CD4-positive, alpha-beta T cell treated with Interleukin-17A for 1 hour (primary cell): ENCODE results near the gene PATL1.
A peak's percentile ranks its signal among the peaks of the same experiment; 100 is the strongest.
"Not testable (repeated sequence)": the region's sequence is repeated elsewhere in the genome, so short reads cannot be mapped to it uniquely, and the experiment has no call there.

ENCODE experiments used
- DNase-seq: peaks from one replicate; pipeline ENCODE4 v3.0.0-alpha.2; 2020

Gene PATL1, protein sequence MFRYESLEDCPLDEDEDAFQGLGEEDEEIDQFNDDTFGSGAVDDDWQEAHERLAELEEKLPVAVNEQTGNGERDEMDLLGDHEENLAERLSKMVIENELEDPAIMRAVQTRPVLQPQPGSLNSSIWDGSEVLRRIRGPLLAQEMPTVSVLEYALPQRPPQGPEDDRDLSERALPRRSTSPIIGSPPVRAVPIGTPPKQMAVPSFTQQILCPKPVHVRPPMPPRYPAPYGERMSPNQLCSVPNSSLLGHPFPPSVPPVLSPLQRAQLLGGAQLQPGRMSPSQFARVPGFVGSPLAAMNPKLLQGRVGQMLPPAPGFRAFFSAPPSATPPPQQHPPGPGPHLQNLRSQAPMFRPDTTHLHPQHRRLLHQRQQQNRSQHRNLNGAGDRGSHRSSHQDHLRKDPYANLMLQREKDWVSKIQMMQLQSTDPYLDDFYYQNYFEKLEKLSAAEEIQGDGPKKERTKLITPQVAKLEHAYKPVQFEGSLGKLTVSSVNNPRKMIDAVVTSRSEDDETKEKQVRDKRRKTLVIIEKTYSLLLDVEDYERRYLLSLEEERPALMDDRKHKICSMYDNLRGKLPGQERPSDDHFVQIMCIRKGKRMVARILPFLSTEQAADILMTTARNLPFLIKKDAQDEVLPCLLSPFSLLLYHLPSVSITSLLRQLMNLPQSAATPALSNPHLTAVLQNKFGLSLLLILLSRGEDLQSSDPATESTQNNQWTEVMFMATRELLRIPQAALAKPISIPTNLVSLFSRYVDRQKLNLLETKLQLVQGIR

DNA sequence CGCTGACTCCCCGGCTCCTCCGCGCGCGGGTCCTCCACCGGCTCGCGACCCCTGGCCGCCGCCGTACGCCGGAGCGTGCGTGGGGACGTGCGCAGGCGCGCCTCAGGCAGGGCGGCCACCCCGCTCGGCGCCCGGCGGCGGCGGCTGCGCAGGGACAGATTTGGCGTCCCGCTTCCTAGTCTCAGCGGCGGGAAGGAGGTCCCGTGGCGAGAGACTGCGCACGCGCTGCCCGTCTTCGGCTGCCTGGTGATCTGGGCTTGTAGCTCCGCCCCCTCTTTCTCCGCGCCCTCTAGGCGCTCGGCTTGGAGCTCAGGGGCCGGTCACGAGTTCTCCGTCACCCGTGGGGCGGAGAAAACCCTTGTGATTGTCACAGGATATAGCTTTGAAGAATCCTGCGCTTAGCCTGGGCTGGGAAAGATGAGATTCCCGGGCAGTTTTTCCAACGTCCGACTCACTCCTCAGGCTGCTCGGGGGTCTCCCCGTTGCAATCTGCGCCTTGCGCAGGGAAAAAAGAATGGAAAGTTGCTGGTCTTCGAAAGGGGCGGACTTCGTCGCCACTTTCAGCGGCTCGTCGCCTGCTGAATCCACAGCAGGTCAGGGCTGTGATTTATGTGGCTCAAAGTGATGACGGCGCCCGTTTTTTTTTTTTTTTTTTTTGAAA is at the start of gene PATL1:
Gene PATL1 (minus strand): TSS at position 88 of the 661 bp plus-strand sequence. CDS start 142 bp downstream, outside the sequence.
- DNase-seq: peak; percentile 99

DNA sequence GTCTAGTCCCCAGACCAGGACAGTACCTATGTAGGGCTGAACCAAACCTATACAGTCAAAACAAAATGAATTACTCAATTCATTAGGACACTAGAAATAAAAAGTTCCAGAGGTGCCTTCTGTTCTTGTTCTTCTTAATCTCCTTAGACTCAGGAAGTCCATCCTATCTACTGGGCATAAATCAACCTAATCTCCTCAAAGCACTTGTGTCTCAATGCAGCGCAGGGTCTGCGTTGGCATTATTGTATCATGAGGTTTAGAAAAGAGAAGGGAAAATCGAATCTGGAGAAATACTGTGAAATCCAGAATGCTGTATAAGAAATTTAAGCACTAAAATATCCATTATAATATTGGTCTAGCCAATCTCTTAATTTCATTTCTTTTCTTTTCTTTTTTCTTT is 47.2 kb upstream of the PATL1 start:
- no peak for DNase-seq

DNA sequence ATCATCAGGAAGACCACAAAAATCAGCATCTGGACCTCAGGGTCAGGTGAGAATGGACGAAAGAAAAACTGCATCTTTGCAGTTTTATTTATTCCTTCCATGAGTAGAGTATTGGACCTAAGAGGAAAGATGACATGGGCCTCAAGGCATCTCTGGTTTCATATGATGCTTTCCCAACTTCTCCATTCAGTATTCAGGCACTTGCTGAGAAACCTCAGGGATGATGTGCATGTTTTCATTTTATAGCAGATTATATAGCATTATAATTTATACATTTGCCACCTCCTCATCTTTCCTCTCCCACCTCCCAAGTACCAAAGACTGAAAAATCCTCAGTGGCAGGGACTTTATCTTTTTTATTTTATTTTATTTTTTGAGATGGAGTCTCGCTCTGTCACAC is 44.9 kb upstream of the PATL1 start, which contains the start of gene OR10V1:
Gene OR10V1 (minus strand): TSS at position 101 of the 400 bp plus-strand sequence. CDS start 0 bp downstream, at position 101.
- no peak for DNase-seq

DNA sequence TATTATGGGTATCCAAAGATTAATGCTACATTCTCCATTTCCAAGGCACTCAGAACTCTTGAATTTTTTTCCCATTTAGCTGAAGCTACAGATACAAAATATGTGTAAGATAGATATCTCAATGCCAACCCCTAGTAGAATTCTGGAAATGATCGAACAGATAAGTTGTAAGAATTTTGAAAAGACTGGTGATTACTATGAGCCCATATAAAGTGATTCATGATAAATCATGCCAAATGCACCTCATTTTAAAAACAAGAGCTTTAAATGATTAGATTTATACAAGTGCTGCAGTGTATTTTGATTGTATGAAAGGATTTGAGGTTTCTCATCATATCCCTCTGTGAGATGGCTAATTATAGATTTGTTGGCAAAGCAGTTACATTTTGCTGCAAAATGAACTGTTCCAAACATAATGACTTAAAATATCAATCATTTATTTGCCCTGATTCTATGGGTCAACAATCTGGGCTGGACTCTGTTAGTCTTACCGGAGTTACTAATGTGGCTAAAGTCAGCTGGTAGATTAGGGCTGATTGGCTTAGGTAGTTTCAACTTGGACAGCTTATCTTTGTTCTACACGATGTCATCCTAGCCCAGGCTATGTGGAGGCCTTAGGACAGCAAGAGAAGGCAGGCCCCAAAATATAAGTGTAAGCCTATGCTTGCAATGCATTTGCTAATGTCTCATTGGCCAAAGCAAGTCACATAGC is 41.5 kb upstream of the PATL1 start:
- DNase-seq: no peak

DNA sequence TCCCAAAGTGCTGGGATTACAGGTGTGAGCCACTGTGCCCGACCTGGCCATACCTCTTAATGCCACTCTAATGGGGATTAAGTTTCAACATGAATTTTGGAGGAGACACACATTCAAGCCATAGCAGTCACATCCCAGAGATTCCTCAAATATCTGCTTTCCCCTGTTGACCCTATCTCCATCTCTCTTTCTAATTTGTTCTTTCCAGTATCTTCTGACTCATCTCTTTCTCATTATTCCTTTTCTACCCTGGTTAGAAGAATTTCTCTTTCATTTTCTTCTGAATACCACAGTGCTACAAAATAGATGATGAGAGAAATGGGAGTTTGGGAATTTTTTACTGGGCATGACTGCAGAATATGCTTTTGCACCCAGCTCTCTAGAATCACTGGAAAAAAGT is 39.7 kb upstream of the PATL1 start:
- no peak for DNase-seq

DNA sequence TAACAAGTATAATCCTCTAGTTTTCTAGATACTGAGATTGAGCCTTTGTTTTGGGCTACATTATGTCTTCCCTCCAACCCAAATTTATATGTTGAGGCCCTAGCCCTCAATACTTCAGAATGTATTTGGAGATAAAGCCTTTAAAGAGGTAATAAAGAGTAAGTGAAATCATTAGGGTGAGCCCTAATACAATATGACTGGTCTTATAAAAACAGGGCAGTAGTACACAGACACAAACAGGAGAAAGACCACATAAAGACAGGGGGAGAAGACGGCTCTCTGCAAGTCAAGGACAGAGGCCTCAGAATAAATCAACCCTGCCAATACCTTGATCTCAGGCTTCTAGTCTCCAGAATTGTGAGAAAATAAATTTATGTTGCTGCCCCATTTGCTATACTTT is 38.5 kb upstream of the PATL1 start:
- DNase-seq: no peak

DNA sequence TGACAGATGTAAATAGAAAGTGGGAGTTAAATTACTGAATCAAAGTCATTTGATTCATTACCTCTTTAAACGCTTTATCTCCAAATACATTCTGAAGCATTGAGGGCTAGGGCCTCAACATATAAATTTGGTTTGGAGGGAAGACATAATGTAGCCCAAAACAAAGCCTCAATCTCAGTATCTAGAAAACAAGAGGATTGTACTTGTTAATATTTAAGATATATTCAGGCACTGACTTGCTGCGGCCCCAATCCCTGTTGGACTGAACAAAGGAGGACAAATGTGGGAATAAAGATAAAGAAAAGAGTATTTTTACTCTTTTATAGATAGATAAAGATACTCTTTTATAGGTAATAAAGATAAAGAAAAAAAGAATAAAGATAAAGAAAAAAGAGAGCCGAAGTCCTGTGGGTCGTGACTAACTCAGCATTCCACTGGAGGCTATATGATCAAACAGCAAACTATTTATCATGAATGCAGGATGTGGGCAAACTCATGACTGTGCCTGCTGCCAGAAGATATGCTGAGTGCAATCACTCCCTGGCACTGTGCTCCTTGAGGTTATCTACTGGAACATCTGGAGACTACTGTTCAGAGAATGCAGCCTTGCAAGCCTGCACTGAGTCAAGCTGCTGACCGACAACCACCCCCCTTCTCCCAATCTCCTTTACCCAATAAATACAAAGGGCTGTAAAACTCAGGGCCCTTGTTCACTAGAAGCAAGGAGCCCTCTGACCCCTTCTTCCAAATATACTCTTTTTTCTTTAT is 37.9 kb upstream of the PATL1 start:
- no peak for DNase-seq

DNA sequence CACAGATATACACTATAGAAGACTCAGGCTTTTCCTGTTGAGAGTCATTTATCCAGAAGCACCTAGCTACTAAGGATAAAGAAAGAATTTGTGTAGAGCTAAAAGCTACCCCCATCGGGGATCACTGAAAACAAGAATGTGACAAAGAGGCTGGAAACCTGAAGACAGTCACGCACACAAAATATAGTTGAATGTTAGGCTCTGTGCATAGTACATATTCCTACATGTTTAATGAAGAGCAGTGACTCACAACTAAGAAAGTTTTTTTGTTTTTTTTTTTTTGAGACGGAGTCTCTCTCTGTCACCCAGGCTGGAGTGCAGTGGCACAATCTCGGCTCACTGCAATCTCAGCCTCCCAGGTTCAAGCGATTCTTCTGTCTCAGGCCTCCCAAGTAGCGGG is 36.5 kb upstream of the PATL1 start:
- DNase-seq: no peak

DNA sequence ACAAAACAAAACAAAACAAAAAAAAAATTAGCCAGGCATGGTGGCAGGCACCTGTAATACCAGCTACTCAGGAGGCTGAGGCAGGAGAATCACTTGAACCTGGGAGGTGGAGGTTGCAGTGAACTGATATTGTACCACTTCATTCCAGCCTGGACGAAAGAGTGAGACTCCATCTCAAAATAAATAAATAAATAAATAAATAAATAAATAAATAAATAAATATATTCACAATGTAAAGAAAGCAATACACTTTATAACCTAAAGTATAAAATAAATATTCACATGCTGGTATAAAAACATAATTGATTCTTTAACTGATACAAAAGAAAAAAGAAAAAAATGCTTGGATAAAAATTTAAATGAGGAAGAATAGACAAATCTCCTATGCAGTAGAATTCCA is 34.7 kb upstream of the PATL1 start:
- DNase-seq: not testable (repeated sequence)

DNA sequence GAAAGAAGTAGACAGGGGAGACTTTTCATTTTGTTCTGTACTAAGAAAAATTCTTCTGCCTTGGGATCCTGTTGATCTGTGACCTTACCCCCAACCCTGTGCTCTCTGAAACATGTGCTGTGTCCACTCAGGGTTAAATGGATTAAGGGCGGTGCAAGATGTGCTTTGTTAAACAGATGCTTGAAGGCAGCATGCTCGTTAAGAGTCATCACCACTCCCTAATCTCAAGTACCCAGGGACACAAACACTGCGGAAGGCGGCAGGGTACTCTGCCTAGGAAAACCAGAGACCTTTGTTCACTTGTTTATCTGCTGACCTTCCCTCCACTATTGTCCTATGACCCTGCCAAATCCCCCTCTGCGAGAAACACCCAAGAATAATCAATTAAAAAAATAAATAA is 31.3 kb upstream of the PATL1 start:
- DNase-seq: not testable (repeated sequence)

DNA sequence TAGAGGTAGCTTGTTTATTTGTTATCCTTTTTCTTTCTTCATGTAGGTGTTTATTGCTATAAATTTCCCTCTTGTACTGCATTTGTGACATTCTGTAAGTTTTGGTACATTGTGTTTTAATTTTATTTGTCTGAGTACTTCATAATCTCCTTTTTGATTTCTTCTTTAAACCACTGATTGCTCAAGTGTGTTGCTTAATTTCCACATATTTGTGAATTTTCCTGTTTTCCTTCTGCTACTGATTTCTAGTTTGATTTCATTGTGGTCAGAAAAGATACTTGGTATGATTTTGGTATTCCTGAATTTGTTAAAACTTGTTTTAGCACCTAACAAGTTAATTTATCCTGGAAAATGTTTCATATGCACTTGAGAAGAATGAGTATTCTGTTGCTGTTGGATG is 29.7 kb upstream of the PATL1 start:
- no peak for DNase-seq

DNA sequence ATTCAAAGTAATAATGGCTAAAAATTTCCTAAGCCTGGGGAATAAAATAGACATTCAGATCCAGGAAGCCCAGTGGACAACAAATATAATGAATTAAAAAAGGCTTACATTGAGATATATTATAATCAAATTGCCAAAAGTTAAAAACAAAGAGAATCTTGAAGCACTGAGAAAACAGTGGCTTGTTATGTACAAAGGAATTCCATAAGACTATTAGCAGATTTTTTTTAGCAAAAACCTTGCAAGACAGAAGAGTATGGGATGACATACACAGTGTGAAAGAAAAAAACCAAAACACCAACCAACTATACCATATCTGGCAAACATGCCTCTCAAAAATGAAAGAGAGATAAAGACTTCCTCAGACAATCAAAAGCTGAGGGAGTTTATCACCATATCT is 24.1 kb upstream of the PATL1 start:
- DNase-seq: no peak

DNA sequence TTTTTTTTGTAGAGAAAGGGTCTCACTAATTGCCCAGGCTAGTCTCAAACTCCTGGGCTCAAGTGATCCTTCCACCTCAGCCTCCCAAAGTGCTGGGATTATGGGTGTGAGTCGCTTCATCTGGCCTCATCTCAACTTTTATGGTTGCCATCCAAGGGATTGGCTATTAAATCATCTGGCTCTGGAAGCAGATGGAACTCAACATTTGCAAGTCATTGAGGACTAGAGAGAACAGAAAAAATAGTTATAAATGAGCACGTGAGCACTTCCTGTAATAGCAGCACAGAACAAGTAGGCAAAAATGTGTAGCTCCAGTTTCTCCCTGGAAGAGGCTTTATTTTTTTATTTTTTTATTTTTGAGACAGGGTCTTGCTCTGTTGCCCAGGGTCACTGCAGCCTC is 22.3 kb upstream of the PATL1 start:
- no peak for DNase-seq

DNA sequence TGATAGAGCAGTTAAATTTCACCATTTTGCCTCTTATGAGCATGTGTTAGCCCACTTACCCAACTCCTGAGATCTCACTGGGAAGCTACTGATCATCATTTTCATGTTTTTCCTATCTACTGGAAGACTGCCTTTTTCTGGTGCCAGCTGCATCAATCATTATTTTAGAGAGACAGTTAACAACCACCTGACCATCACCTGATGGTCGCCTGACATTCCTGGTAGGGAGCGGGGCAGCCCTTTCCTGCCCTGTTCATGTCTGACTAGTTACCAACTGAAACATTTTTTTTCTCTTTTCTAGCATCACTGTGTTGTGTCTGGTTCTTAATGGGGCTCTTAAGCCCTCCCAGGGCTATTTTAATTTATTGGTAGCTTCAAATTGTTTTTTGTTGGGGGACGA is 20.2 kb upstream of the PATL1 start:
- DNase-seq: no peak

DNA sequence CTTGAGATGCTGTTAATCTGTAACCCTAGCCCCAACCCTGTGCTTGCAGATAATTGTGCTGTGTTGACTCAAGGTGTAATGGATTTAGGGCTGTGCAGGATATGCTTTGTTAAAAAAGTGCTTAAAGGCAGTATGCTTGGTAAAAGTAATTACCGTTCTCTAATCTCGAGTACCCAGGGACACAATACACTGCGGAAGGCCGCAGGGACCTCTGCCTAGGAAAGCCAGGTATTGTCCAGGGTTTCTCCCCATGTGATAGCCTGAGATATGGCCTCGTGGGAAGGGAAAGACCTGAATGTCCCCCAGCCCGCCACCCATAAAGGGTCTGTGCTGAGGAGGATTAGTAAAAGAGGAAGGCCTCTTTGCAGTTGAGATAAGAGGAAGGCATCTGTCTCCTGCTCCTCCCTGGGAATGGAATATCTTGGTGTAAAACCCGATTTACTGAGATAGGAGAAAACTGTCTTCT is 12.5 kb upstream of the PATL1 start:
- not testable (repeated sequence) for DNase-seq

DNA sequence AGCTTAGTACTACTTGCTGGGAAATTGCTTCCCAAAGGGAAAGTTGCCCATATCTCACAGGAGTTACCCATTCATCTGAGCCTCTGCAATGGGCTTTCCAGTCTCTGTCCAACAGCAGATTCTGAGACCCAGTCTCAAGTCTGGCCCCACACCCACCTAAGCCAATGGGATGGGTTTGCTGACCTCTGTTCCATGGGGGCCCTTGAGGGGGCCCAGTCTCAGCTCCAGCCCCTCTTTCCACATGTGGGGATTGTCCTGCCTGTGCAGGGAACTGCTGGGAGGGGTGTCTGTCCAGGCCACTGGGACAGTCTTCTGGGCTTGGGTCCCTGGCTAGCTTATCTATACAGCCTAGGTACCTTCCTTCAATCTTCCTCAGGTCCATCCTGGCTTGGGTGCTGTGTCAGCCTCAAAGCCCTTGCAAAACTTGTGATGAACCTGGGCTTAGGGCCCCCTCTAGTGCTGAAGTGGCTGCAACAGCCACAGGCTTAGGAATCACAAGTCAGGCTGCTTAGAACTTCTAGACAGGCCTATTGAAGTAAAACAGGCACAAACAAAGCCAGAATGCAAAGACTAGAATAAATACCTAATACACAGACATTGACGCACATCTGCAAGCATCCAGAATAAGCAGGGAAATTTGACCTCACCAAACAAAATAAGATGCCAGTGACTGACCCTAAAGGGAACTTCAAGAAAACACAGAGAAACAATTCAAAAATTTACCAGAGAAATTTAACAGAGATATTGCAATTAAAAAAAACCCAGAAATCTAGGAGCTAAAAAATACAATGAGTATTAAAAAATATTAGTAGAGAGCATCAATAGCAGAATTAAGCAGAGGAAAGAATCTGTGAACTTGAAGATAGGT is 11.7 kb upstream of the PATL1 start:
- peak; percentile 71 for DNase-seq

DNA sequence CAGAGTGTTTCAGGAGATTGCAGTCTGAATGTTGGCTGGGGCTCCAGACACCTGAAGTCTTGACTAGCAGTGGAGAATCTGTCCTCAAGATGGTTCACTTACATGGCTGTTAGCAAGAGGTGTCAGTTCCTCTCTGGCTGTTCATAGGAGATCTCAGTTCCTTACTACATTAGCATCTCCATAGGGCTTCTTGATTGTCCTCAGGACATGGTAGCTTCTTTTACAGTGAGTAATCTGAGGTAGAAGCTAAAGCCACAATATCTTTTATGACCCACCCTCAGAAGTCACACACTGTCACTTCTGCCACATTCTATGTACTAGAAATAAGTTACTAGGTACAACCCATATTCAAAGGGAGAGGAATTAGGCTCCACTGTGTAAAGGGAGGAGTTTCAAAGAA is 10.5 kb upstream of the PATL1 start:
- DNase-seq: no peak

DNA sequence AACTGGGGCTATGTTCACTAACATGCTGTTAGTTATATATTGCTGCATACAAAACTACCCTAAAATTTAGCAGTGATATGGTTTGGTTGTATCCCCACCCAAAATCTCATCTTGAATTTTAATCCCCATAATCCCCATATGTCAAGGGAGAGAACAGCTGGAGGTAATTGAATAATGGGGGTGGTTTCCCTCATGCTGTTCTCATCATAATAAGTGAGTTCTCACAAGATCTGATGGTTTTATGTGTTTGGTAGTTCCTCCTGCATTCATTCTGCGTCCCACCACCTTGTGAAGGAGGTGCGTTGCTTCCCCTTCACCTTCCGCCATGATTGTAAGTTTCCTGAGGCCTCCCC is 10.0 kb upstream of the PATL1 start:
- no peak for DNase-seq

DNA sequence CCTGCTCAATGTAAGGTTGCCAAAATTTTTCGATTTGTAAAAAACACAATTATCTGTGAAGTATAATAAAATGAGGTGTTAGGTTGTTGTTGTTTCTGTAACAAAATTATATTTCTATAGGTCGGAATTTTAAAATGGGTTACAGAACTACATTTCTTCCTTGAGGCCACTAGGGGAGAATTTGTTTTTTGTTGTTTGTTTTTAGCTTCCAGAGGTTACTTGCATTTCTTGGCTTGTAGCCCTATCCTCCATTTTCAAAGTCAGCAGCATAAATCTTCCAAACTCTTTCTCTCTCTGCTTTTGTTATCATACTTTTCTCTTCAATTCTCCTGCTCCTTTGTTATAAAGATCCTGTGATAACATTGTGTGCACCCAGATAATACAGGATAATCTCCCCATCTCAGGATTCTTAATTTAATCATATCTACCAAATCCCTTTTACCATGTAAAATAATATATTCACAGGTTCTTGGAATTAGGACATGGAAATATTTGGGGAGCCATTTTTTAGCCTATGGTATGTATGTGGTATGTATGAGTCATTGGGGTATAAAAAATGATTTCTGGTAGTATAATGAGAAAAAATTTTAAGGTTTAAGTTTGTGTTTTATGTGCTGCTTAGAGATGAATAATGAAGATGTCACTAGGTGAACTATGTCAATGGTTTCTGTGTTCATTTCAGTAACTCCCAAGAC is 9.4 kb upstream of the PATL1 start:
- DNase-seq: no peak

DNA sequence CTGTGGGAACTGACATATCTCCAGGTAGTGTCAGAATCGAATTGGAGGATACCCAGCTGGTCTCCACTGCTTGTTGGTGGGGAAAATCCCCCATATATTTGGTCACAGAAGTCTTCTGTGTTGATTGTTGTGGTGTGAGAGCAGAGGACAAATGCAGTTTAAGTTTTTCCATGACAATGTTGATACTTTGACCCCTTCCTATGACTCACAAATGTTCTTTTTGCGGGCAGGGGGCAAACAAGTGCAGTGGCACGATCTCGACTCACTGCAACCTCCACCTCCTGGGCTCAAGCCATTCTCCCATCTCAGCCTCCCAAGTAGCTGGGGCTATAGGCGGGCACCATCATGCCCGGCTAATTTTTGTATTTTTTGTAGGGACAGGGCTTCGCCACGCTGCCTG is 7.4 kb upstream of the PATL1 start:
- DNase-seq: no peak

DNA sequence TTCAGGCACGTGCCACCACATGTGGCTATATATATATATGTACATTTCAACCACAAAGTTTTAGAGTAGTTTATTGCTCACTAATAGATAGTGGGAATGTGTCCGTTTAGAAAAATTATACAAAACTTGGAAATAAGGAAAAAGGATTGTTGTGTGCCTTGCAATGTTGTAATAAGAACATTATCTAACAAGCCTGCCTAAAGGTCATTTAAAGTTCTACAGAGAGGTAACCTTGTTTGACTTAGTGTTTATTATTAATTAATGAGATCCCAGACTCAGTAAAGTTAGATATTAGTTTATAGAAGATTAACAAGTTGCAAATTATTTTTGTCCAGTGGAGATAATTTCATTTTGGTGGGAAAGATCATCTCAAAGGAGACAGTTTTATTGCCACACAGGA is 5.5 kb upstream of the PATL1 start:
- DNase-seq: no peak
